Embryonic facial prominence (tissue), 1 donor: Measurements from ENCODE around the gene ASTN1.

Source experiments
- DNase-seq: peaks from one replicate; pipeline ENCODE4 v3.0.0-alpha.2; 2016; ENCODE audit errors: extremely low spot score

Gene ASTN1

GRCh38 chr1:176993587-176993986, 170.9 kb downstream of the ASTN1 start:
- DNase-seq = no peak

- no peak for DNase-seq
Measured at GRCh38 chr1:176989754-176990153, 174.8 kb downstream of the ASTN1 start.

GRCh38 chr1:176989023-176989422, 175.5 kb downstream of the ASTN1 start:
- DNase-seq = no peak

GRCh38 chr1:176987016-176987415, 177.5 kb downstream of the ASTN1 start:
- DNase-seq = no peak

GRCh38 chr1:176983731-176984130, 180.8 kb downstream of the ASTN1 start:
- no peak for DNase-seq

- no peak for DNase-seq
Measured at GRCh38 chr1:176976771-176977170, 187.7 kb downstream of the ASTN1 start.

GRCh38 chr1:176976225-176976624, 188.3 kb downstream of the ASTN1 start:
- no peak for DNase-seq

- DNase-seq = no peak
Measured at GRCh38 chr1:176964687-176965086, 199.8 kb downstream of the ASTN1 start.

- DNase-seq = no peak
Measured at GRCh38 chr1:176963181-176963580, 201.3 kb downstream of the ASTN1 start.

- no peak for DNase-seq
Measured at GRCh38 chr1:176961678-176962077, 202.8 kb downstream of the ASTN1 start.

- no peak for DNase-seq
Measured at GRCh38 chr1:176959191-176959820, 205.2 kb downstream of the ASTN1 start.

- no peak for DNase-seq
Measured at GRCh38 chr1:176957603-176958002, 206.9 kb downstream of the ASTN1 start.

- no peak for DNase-seq
Measured at GRCh38 chr1:176954242-176954641, 210.3 kb downstream of the ASTN1 start.

- no peak for DNase-seq
Measured at GRCh38 chr1:176950736-176951324, 213.7 kb downstream of the ASTN1 start.

- no peak for DNase-seq
Measured at GRCh38 chr1:176949033-176949662, 215.4 kb downstream of the ASTN1 start.

- no peak for DNase-seq
Measured at GRCh38 chr1:176944606-176945005, 219.9 kb downstream of the ASTN1 start.

GRCh38 chr1:176943783-176944182, 220.7 kb downstream of the ASTN1 start:
- no peak for DNase-seq

GRCh38 chr1:176942346-176942745, 222.2 kb downstream of the ASTN1 start:
- no peak for DNase-seq

- DNase-seq = no peak
Measured at GRCh38 chr1:176939993-176940392, 224.5 kb downstream of the ASTN1 start.

- no peak for DNase-seq
Measured at GRCh38 chr1:176938375-176938774, 226.1 kb downstream of the ASTN1 start.

GRCh38 chr1:176934370-176934769, 230.1 kb downstream of the ASTN1 start:
- DNase-seq = no peak

GRCh38 chr1:176932114-176933104, 232.1 kb downstream of the ASTN1 start:
- no peak for DNase-seq
